Astrocyte (in vitro differentiated cells and primary cell): ENCODE measurements around the gene TIAM2. TPM values are rescaled to one million over a fixed set of nuclear protein-coding genes. Genes with fewer than 3 reads are reported as not detected.
A peak's percentile ranks its signal among the peaks of the same experiment; 100 is the strongest.

Experiments
- DNase-seq: peaks from one replicate; pipeline ENCODE4 v3.0.0-alpha.2; 2010; ENCODE audit warnings: low read depth
- FAIRE-seq: peaks from 2 replicates; lab custom pipeline; 2011; peaks lifted over from hg19 to GRCh38; lab: Jason Lieb, UNC
- H2AFZ ChIP-seq: 2 replicates; pipeline ENCODE4 v1.6.0; 2012; ENCODE audit warnings: low read depth, low read length, inconsistent platforms
- H3K27ac ChIP-seq: 2 replicates; pipeline ENCODE4 v1.5.1; 2011; ENCODE audit warnings: low read depth, low read length, inconsistent platforms
- H3K27me3 ChIP-seq: 2 replicates; pipeline ENCODE4 v1.6.0; 2011; ENCODE audit warnings: low read length, inconsistent platforms; ENCODE audit not compliant: insufficient read depth
- H3K36me3 ChIP-seq: 2 replicates; pipeline ENCODE4 v1.5.1; 2011; ENCODE audit warnings: low read length, inconsistent platforms; ENCODE audit not compliant: insufficient read depth
- H3K4me1 ChIP-seq: 2 replicates; pipeline ENCODE4 v1.5.1; 2011; ENCODE audit warnings: low read length, inconsistent platforms; ENCODE audit not compliant: insufficient read depth
- H3K4me2 ChIP-seq: 2 replicates; pipeline ENCODE4 v1.6.0; 2012; ENCODE audit warnings: low read length, inconsistent platforms
- H3K4me3 ChIP-seq: 2 replicates; pipeline ENCODE4 v1.5.1; 2011; ENCODE audit warnings: low read depth, mild to moderate bottlenecking, low read length, inconsistent platforms; ENCODE audit not compliant: insufficient read depth
- H3K79me2 ChIP-seq: 2 replicates; pipeline ENCODE4 v1.6.0; 2012; ENCODE audit warnings: mild to moderate bottlenecking, low read length, inconsistent platforms; ENCODE audit not compliant: insufficient read depth
- H3K9ac ChIP-seq: 2 replicates; pipeline ENCODE4 v1.6.0; 2012; ENCODE audit warnings: mild to moderate bottlenecking, low read length, inconsistent platforms
- H3K9me3 ChIP-seq: 2 replicates; pipeline ENCODE4 v1.5.1; 2012; ENCODE audit warnings: low read depth, mild to moderate bottlenecking, low read length, inconsistent platforms; ENCODE audit not compliant: insufficient read depth
- H4K20me1 ChIP-seq: 2 replicates; pipeline ENCODE4 v1.6.0; 2012; ENCODE audit warnings: low read length, inconsistent platforms; ENCODE audit not compliant: insufficient read depth
- H3K27ac Mint-ChIP-seq: one replicate; pipeline ENCODE4 v1.8.0; 2021; ENCODE audit warnings: mild to moderate bottlenecking, mixed read lengths; ENCODE audit not compliant: unreplicated experiment
- H3K27me3 Mint-ChIP-seq: one replicate; pipeline ENCODE4 v1.8.0; 2021; ENCODE audit warnings: low read depth, mixed read lengths; ENCODE audit not compliant: unreplicated experiment
- H3K36me3 Mint-ChIP-seq: one replicate; pipeline ENCODE4 v1.8.0; 2021; ENCODE audit warnings: low read depth, mixed read lengths; ENCODE audit not compliant: unreplicated experiment
- H3K4me1 Mint-ChIP-seq: one replicate; pipeline ENCODE4 v1.8.0; 2021; ENCODE audit warnings: low read depth, mixed read lengths; ENCODE audit not compliant: unreplicated experiment
- H3K4me3 Mint-ChIP-seq: one replicate; pipeline ENCODE4 v1.8.0; 2021; ENCODE audit warnings: mild to moderate bottlenecking, moderate library complexity, mixed read lengths; ENCODE audit not compliant: unreplicated experiment
- H3K9me3 Mint-ChIP-seq: one replicate; pipeline ENCODE4 v1.8.0; 2021; ENCODE audit warnings: mild to moderate bottlenecking, mixed read lengths; ENCODE audit not compliant: unreplicated experiment
- CTCF ChIP-seq: IDR thresholded peaks from 2 replicates; pipeline ENCODE4 v1.5.1; 2011; ENCODE audit warnings: low read depth, mild to moderate bottlenecking, inconsistent platforms, low read length, moderate library complexity; ENCODE audit not compliant: insufficient read depth
- EZH2 ChIP-seq: IDR thresholded peaks from 2 replicates; pipeline ENCODE4 v1.6.1; 2012; ENCODE audit warnings: mild to moderate bottlenecking, low read length, inconsistent platforms; ENCODE audit not compliant: insufficient read depth
- total RNA-seq: library from RNA; stranded (reverse); gene quantifications from 2 replicates; pipeline ENCODE4 v1.2.1, GENCODE V29; 2021

Gene TIAM2
- total RNA-seq, 1 donor from 2014 or later: 23.6 TPM

GRCh38 chr6:155186052-155186658 lies 191.0 kb downstream of the TIAM2 start:
- no peaks in the 10 kb centered on the region for H3K27me3 Mint-ChIP-seq
- Histone ChIP-seq H3K9ac (peak overlapping the region; percentile 44), H3K79me2 (no peaks in the 10 kb centered on the region), H4K20me1 (no peaks in the 10 kb centered on the region), H3K4me3 (no peak overlapping the region), H3K27ac (peak overlapping the region; percentile 32), H3K9me3 (no peaks in the 10 kb centered on the region), H2AFZ (peak overlapping the region; percentile 6), H3K27me3 (no peaks in the 10 kb centered on the region), H3K4me1 (peaks cover 34% of the 10 kb centered on the region), H3K36me3 (no peaks in the 10 kb centered on the region), H3K4me2 (peak overlapping the region; percentile 47)
- FAIRE-seq: no peak
- no peak overlapping the region for H3K4me3 Mint-ChIP-seq
- H3K4me1 Mint-ChIP-seq: peaks cover 30% of the 10 kb centered on the region
- H3K9me3 Mint-ChIP-seq: no peaks in the 10 kb centered on the region
- no peaks in the 10 kb centered on the region for H3K36me3 Mint-ChIP-seq
- DNase-seq: peak; percentile 11
- peak overlapping the region; percentile 93 for H3K27ac Mint-ChIP-seq
- TF ChIP-seq EZH2: no peak
- TF ChIP-seq CTCF: no peak

- no peak overlapping the region for H2AFZ ChIP-seq
- no peaks in the 10 kb centered on the region for H3K36me3 ChIP-seq
- no peaks in the 10 kb centered on the region for H3K9me3 ChIP-seq
- no peaks in the 10 kb centered on the region for H3K27me3 Mint-ChIP-seq
- H3K79me2 ChIP-seq: no peaks in the 10 kb centered on the region
- peaks cover 34% of the 10 kb centered on the region for H3K4me1 ChIP-seq
- H3K4me2 ChIP-seq: no peak overlapping the region
- no peaks in the 10 kb centered on the region for H4K20me1 ChIP-seq
- no peak overlapping the region for H3K4me3 ChIP-seq
- no peaks in the 10 kb centered on the region for H3K27me3 ChIP-seq
- H3K4me1 Mint-ChIP-seq: peaks cover 30% of the 10 kb centered on the region
- H3K27ac Mint-ChIP-seq: no peak overlapping the region
- no peak overlapping the region for H3K9ac ChIP-seq
- no peak for TF ChIP-seq CTCF
- no peak for TF ChIP-seq EZH2
- no peaks in the 10 kb centered on the region for H3K36me3 Mint-ChIP-seq
- H3K9me3 Mint-ChIP-seq: no peaks in the 10 kb centered on the region
- no peak for FAIRE-seq
- no peak overlapping the region for H3K27ac ChIP-seq
- no peak overlapping the region for H3K4me3 Mint-ChIP-seq
- DNase-seq: peak; percentile 27
Measured at GRCh38 chr6:155187106-155187505, 192.0 kb downstream of the TIAM2 start.

- Mint-ChIP-seq H3K36me3 (no peaks in the 10 kb centered on the region), H3K4me3 (no peak overlapping the region), H3K27ac (peak overlapping the region; percentile 77), H3K9me3 (no peaks in the 10 kb centered on the region), H3K4me1 (peaks cover 28% of the 10 kb centered on the region), H3K27me3 (no peaks in the 10 kb centered on the region)
- Histone ChIP-seq H3K9ac (peak overlapping the region; percentile 60), H3K9me3 (no peaks in the 10 kb centered on the region), H3K4me3 (peak overlapping the region; percentile 5), H4K20me1 (no peaks in the 10 kb centered on the region), H2AFZ (no peak overlapping the region), H3K27me3 (no peaks in the 10 kb centered on the region), H3K27ac (peak overlapping the region; percentile 75), H3K4me1 (peaks cover 34% of the 10 kb centered on the region), H3K79me2 (no peaks in the 10 kb centered on the region), H3K36me3 (no peaks in the 10 kb centered on the region), H3K4me2 (peak overlapping the region; percentile 63)
- TF ChIP-seq CTCF: no peak
- no peak for TF ChIP-seq EZH2
- peak; percentile 53 for DNase-seq
- no peak for FAIRE-seq
Measured at GRCh38 chr6:155187994-155188706, 193.0 kb downstream of the TIAM2 start.
